IMR-90 (cell line): ENCODE results near the gene ADAM12. TPM values are rescaled to one million over a fixed set of nuclear protein-coding genes. Genes with fewer than 3 reads are reported as not detected.

Source experiments
- ATAC-seq: fragments of 200-7000 bp; cut with Tn5 transposase; 2 replicates; pipeline ENCODE4 v1.9.1; 2020; ENCODE audit warnings: low read depth, mild to moderate bottlenecking, moderate library complexity
- BruUV-seq: library from RNA; stranded (reverse); fragments of 400-500 nt; replicated peaks from 2 replicates; lab custom pipeline; 2021; lab: Mats Ljungman, UMichigan
- CTCF ChIA-PET: fragments of 300-600 bp; formaldehyde crosslinking; extraction: SDS; loops from one replicate; lab custom pipeline; 2021; ENCODE audit warnings: antibody characterized with exemption; lab: Yijun Ruan, JAX
- POLR2A ChIA-PET: fragments of 300-600 bp; sonication (Branson Sonifier 250); formaldehyde crosslinking; loops from one replicate; lab custom pipeline; 2022; ENCODE audit warnings: antibody characterized with exemption; ENCODE audit not compliant: unreplicated experiment; lab: Charles Lee
- DNase-seq: peaks from one replicate; pipeline ENCODE4 v3.0.0; 2013
- H2AFZ ChIP-seq: replicated peaks from 2 replicates; pipeline ENCODE3; 2013; ENCODE audit warnings: low read length, mild to moderate bottlenecking; ENCODE audit not compliant: poor library complexity
- H2AK5ac ChIP-seq: 2 replicates; pipeline ENCODE4 v1.6.1; 2013; ENCODE audit warnings: low read depth, low read length, inconsistent platforms
- H2AK9ac ChIP-seq: replicated peaks from 2 replicates; pipeline ENCODE3; 2013; ENCODE audit warnings: mild to moderate bottlenecking, low read depth, low read length, moderate library complexity; ENCODE audit not compliant: poor library complexity
- H2BK120ac ChIP-seq: 2 replicates; pipeline ENCODE4 v1.6.1; 2013; ENCODE audit warnings: low read depth, low read length, inconsistent platforms
- H2BK15ac ChIP-seq: 3 replicates; pipeline ENCODE4 v1.6.1; 2013; ENCODE audit warnings: low read depth, low read length, inconsistent platforms
- H2BK20ac ChIP-seq: 2 replicates; pipeline ENCODE4 v1.6.1; 2013; ENCODE audit warnings: low read depth, mild to moderate bottlenecking, inconsistent platforms, low read length, moderate library complexity
- H2BK5ac ChIP-seq: 2 replicates; pipeline ENCODE4 v1.6.1; 2013; ENCODE audit warnings: mild to moderate bottlenecking, low read depth, low read length, inconsistent platforms; ENCODE audit not compliant: poor library complexity, severe bottlenecking
- H3K14ac ChIP-seq: replicated peaks from 2 replicates; pipeline ENCODE4 v1.6.1; 2013; ENCODE audit warnings: low read depth, low read length, inconsistent platforms
- H3K18ac ChIP-seq: 2 replicates; pipeline ENCODE4 v1.6.1; 2013; ENCODE audit warnings: low read depth, low read length, control low read depth
- H3K23ac ChIP-seq: 2 replicates; pipeline ENCODE4 v1.6.1; 2013; ENCODE audit warnings: low read depth, low read length, inconsistent platforms
- H3K27ac ChIP-seq: 2 replicates; pipeline ENCODE4 v1.5.1; 2013; ENCODE audit warnings: mild to moderate bottlenecking, control low read depth, low read length; ENCODE audit not compliant: insufficient read depth
- H3K27me3 ChIP-seq: 2 replicates; pipeline ENCODE4 v1.6.1; 2013; ENCODE audit warnings: low read length; ENCODE audit not compliant: control insufficient read depth, insufficient read depth
- H3K36me3 ChIP-seq: 2 replicates; pipeline ENCODE4 v1.6.1; 2013; ENCODE audit warnings: low read length, mixed read lengths; ENCODE audit not compliant: control insufficient read depth, insufficient read depth
- H3K4ac ChIP-seq: 2 replicates; pipeline ENCODE4 v1.6.1; 2013; ENCODE audit warnings: low read depth, low read length, inconsistent platforms
- H3K4me1 ChIP-seq: 2 replicates; pipeline ENCODE4 v1.6.1; 2013; ENCODE audit warnings: low read length, mixed read lengths; ENCODE audit not compliant: control insufficient read depth, insufficient read depth
- H3K4me2 ChIP-seq: 2 replicates; pipeline ENCODE4 v1.6.1; 2013; ENCODE audit warnings: low read depth, mild to moderate bottlenecking, control low read depth, low read length, moderate library complexity
- H3K4me3 ChIP-seq: 2 replicates; pipeline ENCODE4 v1.5.1; 2013; ENCODE audit warnings: low read depth, mild to moderate bottlenecking, control low read depth, low read length, moderate library complexity; ENCODE audit not compliant: insufficient read depth
- H3K56ac ChIP-seq: 2 replicates; pipeline ENCODE4 v1.6.1; 2013; ENCODE audit warnings: low read length, inconsistent platforms; ENCODE audit not compliant: insufficient read depth; ENCODE audit errors: extremely low read depth
- H3K79me1 ChIP-seq, 2 experiments: 2 replicates each; pipeline ENCODE4 v1.6.1; 2013; ENCODE audit warnings: low read length in 2 of 2, inconsistent platforms in 1 of 2, low read depth in 1 of 2
- H3K9ac ChIP-seq: 2 replicates; pipeline ENCODE4 v1.6.1; 2013; ENCODE audit warnings: low read depth, low read length, control low read depth
- H3K9me1 ChIP-seq: 2 replicates; pipeline ENCODE4 v1.6.1; 2013; ENCODE audit warnings: low read length, inconsistent platforms; ENCODE audit not compliant: insufficient read depth
- H3K9me3 ChIP-seq: 2 replicates; pipeline ENCODE4 v1.6.1; 2013; ENCODE audit warnings: low read length; ENCODE audit not compliant: control insufficient read depth, insufficient read depth
- H4K20me1 ChIP-seq: 2 replicates; pipeline ENCODE4 v1.6.1; 2013; ENCODE audit warnings: low read length, inconsistent platforms; ENCODE audit not compliant: insufficient read depth
- H4K5ac ChIP-seq: 2 replicates; pipeline ENCODE4 v1.6.1; 2013; ENCODE audit warnings: mild to moderate bottlenecking, low read depth, low read length, control low read depth
- H4K8ac ChIP-seq, 2 experiments: 2 replicates each; pipeline ENCODE4 v1.6.1; 2013; ENCODE audit warnings: low read depth in 2 of 2, low read length in 2 of 2, control low read depth in 1 of 2, inconsistent platforms in 1 of 2
- H4K91ac ChIP-seq: 2 replicates; pipeline ENCODE4 v1.6.1; 2013; ENCODE audit warnings: low read depth, low read length, inconsistent platforms; ENCODE audit not compliant: insufficient read depth
- BHLHE40 ChIP-seq: fragments of 150-350 bp; IDR thresholded peaks from 2 replicates; pipeline ENCODE4 v1.6.1; 2016; ENCODE audit warnings: mild to moderate bottlenecking, low read depth, low read length
- CTCF ChIP-seq: conservative IDR thresholded peaks from 2 replicates; pipeline ENCODE4 v1.5.1; 2012; ENCODE audit warnings: mild to moderate bottlenecking, low read depth, low read length, improper control_type of control experiment
- MAZ ChIP-seq: IDR thresholded peaks from 2 replicates; pipeline ENCODE4 v1.6.1; 2012; ENCODE audit warnings: low read depth, mild to moderate bottlenecking, low read length, improper control_type of control experiment, moderate library complexity, borderline replicate concordance
- WGBS, 2 experiments: methylation state at CpG; one replicate each; pipeline versions ENCODE4 v1.1.5 to v1.1.7; 2013; ENCODE audit warnings: missing lambda C conversion rate in 2 of 2; ENCODE audit not compliant: insufficient read length in 1 of 2; ENCODE audit errors: extremely low coverage in 2 of 2; 5-methylcytosine and 5-hydroxymethylcytosine counted together
- dilution Hi-C: fragments of 300-500 bp; cut with HindIII; formaldehyde crosslinking; loops from one replicate; pipeline ENCODE4 v1.14.3; 2018; ENCODE audit warnings: low sequenced_read_pairs; ENCODE audit not compliant: unreplicated experiment
- in situ Hi-C: fragments of 300-500 bp; cut with MboI; formaldehyde crosslinking; loops from 3 replicates; pipeline ENCODE4 v1.14.3; 2019; ENCODE audit warnings: low sequenced_read_pairs, inconsistent platforms, mixed read lengths
- intact Hi-C: fragments of 100-400 bp; cut with micrococcal nuclease; formaldehyde crosslinking; loops from 2 replicates; pipeline ENCODE4 v1.10.0; 2022
- polyA plus RNA-seq, 3 experiments: library from polyadenylated mRNA; depleted of rRNA; stranded (reverse); fragments of >200 nt; gene quantifications; 2 replicates each; pipeline ENCODE4 v1.2.3, GENCODE V29; 2012; ENCODE audit warnings: low replicate concordance in 1 of 3
- total RNA-seq: library from RNA; depleted of rRNA; stranded (reverse); fragments of >200 nt; gene quantifications from 2 replicates; pipeline ENCODE4 v1.2.3, GENCODE V29; 2012

ADAM12 gene
- total and polyA plus RNA-seq, 2 of the 4 experiments (the other 2 are of a cell fraction): 9.6 to 10.2 TPM

DNA sequence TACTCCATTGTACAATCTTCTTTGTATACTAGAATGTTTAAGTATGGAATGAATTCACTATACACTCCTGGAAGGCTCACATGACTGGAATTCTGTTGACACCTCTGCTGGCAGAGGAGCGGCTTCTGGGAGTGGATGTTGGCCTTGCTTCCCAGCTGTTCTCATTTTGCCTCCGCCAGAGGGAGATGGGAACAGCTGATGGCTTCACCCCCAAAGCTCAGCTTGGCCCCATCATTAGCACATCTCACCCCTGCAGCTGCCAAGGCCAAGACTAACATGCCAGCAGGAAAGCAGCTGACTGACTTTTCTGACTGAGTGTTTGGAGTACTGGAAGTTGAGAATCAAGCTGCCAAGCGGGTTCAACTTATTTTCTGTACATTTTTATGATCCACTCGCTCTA lies 15.1 kb downstream of the ADAM12 start:
- Histone ChIP-seq H3K4me2 (no peak overlapping the region), H4K20me1 (no peaks in the 10 kb centered on the region), H3K27ac (no peak overlapping the region), H4K8ac (no peak overlapping the region), H2AFZ (no peak overlapping the region), H2BK5ac (no peak overlapping the region), H2BK120ac (no peak overlapping the region), H3K4me1 (peaks cover 5% of the 10 kb centered on the region), H3K9ac (no peak overlapping the region), H3K9me1 (no peaks in the 10 kb centered on the region), H4K5ac (no peak overlapping the region), H3K56ac (no peak overlapping the region), H3K18ac (no peak overlapping the region), H3K79me1 (no peaks in the 10 kb centered on the region), H2AK9ac (no peak overlapping the region), H4K91ac (no peak overlapping the region), H2AK5ac (no peak overlapping the region), H3K14ac (no peak overlapping the region), H2BK15ac (no peak overlapping the region; the same call in 2 of the 3 replicates), H3K9me3 (no peaks in the 10 kb centered on the region; the same call in none of the 2 replicates), H3K23ac (no peak overlapping the region), H3K27me3 (no peaks in the 10 kb centered on the region), H3K4me3 (no peak overlapping the region), H2BK20ac (no peak overlapping the region), H3K4ac (no peak overlapping the region), H3K36me3 (no peaks in the 10 kb centered on the region)
- no TSS peak for BruUV-seq
- DNase-seq (peak; percentile 50), ATAC-seq (peak; percentile 54)
- 0 out of 2 replicates have a peak, but pooled peaks have one; percentile 9 for TF ChIP-seq CTCF
- 0 out of 2 replicates have a peak, but pooled peaks have one; percentile 2 for TF ChIP-seq BHLHE40
- TF ChIP-seq MAZ: no peak
- dilution Hi-C loops: no loop called here
- CTCF ChIA-PET: interaction anchor here (0.9 to 1.1 kb wide), 2 partner anchors 213 to 438 kb away, joined by 3 read pairs; no protein-coding TSS in a partner anchor
- no CpG with 5 or more reads among the region's 4 CpGs for WGBS, 2 experiments
- intact Hi-C loops: no loop called here
- in situ Hi-C loops: no loop called here
- POLR2A ChIA-PET: interaction anchor here (0.6 kb wide), 1 partner anchor 89 kb away, joined by 5 read pairs; no protein-coding TSS in a partner anchor
